IMR-90 (cell line): ENCODE data around the gene GLRA3.

Source experiments
- CEBPB ChIP-seq: IDR thresholded peaks from 2 replicates; pipeline ENCODE4 v1.6.1; 2012; ENCODE audit warnings: low read depth, low read length, improper control_type of control experiment
- CTCF ChIP-seq: conservative IDR thresholded peaks from 2 replicates; pipeline ENCODE4 v1.5.1; 2012; ENCODE audit warnings: mild to moderate bottlenecking, low read depth, low read length, improper control_type of control experiment
- MAFK ChIP-seq: IDR thresholded peaks from 2 replicates; pipeline ENCODE4 v1.6.1; 2012; ENCODE audit warnings: low read depth, low read length, improper control_type of control experiment
- MXI1 ChIP-seq: IDR thresholded peaks from 2 replicates; pipeline ENCODE4 v1.6.1; 2012; ENCODE audit warnings: low read depth, mild to moderate bottlenecking, low read length, moderate library complexity, borderline replicate concordance
- POLR2A ChIP-seq: IDR thresholded peaks from 2 replicates; pipeline ENCODE4 v1.6.1; 2012; ENCODE audit warnings: mild to moderate bottlenecking, low read depth, low read length
- RAD21 ChIP-seq: IDR thresholded peaks from 2 replicates; pipeline ENCODE4 v1.6.1; 2012; ENCODE audit warnings: low read length, improper control_type of control experiment
- USF2 ChIP-seq: fragments of 150-350 bp; IDR thresholded peaks from 2 replicates; pipeline ENCODE4 v1.6.1; 2017; ENCODE audit warnings: mild to moderate bottlenecking, antibody characterized with exemption, low read length, low read depth

- TF ChIP-seq RAD21 (no peak), CTCF (no peak), POLR2A (no peak), MAFK (no peak), USF2 (no peak), CEBPB (no peak), MXI1 (no peak)
Observed at GRCh38 chr4:174686826-174687225, 142.2 kb downstream of the GLRA3 start.
